ENCODE measurements around the gene CORO2A.

Gene CORO2A

DNA sequence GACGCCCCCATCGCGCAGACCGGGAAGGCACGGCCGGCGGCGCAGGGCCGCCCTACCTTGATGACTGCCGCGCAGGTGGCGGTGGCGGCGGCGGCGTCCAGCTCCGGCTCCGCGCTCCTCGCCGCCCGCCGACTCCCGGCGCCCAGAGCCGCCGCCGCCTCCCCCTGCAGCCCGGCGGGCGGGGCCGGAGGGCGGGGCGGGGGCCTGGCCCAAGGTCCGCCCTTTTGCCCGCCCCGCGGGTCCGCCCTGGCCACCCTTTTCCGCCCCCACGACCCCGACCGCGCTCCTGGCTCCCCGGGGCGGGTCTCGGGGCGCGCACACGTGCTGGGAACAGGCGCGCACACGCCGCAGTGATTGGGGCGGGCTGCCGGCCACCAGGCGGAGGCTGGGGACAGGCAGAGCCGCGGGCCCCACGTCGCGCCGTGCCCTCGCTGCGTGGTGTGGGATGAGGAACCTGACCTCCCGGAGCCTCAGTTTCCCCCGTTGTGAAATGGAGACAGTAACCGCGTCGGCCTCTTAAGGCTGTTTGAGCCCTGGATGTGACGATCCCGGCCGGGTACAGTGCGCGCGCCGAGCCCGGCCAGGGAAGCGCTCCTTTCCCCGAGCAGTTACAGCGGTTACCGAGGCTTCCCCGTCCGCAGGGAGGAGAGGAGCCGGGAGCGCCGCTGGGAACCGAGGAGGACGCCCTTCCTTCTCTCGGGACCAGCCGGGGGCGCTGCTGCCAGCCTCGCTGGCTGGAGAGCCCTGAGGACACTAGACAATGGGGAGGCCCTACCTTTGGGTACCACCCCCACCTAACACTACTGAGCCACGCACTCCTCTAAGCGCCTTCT, at the start of gene CORO2A:
Gene CORO2A (minus strand): TSS at position 135 of the 833 bp plus-strand sequence. CDS start 34,977 bp downstream, outside the sequence.
- peak; percentile 61 for DNase-seq (ENCODE audit: low read depth)

DNA sequence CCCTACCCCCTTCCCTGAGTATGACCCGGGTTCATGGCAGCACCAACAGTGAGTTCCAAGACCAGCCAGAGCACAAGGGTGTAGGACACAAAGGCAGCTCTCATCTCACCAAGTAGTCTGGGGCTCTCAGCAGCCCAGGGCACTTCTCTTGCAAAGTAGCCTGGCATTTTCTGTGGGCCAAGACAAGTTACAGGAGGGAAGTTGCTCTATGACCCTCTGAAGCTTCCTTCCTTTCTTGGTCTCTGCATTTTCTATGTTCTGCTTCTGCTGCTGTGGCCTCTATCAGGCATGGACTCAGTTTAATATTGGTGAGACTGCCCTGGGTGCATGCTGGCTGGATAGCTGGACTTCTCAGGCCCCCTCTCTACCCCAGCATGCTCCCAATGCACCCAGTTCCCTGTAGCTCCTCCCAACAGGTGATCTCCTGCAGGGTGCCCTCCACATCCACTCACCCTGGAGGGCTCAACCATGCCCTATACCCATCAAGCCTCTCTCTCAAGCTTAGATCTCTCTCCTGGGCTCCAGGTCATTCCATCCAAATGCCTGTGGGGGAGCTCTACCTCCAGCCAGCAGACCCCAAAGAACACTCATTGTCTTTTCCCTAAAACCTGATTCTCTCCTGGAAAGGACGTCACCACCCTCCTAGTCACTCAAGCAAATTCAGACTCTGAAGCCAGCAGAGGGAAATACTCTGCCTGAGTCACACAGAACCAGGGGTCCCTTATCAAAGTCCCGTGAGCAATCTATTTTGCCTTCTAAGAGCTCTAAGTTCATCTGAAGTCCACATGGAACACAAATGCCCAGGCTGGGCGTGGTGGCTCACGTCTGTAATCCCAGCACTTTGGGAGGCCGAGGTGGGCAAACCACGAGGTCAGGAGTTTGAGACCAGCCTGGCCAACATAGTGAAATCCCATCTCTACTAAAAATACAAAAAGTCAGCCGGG, 49.2 kb upstream of the CORO2A start:
- no peak for DNase-seq (ENCODE audit: low read depth)

- no peak for DNase-seq (ENCODE audit: low read depth)
Measured at GRCh38 chr9:98240475-98240874, 48.0 kb upstream of the CORO2A start.

DNA sequence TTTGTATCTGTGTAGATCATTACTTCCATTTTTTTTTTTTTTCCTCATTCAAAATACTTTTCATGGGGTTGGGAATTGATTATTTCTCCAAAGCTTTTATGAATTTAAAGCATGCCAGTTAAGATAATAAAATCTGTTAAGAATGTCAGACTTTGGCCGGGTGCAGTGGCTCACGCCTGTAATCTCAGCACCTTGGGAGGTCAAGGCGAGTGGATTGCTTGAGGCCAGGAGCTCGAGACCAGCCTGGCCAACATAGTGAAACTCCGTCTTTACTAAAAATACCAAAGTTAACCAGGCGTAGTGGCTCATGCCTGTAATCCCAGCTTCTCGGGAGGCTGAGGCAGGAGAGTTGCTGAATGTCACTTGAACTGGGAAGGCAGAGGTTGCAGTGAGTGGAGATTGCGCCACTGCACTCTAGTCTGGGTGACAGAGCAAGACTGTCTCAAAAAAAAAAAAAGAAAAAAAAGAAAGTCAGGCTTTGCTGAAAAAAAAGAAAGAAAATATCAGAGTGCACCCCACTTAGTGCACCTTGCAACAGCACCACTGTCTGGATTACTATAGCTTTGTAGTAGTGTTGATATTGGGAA, 44.6 kb upstream of the CORO2A start:
- DNase-seq (ENCODE audit: low read depth) = no peak

DNA sequence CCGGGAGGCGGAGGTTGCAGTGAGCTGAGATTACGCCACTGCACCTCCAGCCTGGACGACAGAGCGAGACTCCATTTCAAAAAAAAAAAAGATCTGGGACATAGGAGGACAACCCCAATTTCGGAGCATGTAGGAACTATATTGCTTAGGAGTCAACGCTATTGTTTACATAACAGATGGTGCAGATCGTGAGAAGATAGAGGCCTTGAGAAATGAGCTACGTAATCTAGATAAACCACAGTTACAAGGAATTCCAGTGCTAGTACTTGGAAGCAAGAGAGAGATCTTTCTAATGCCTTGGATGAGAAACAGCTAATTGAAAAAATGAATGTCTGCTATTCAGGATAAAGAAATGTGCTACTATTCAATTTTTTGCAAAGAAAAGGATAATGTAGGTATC, 42.7 kb upstream of the CORO2A start:
- peak; percentile 93 for DNase-seq (ENCODE audit: low read depth)

DNA sequence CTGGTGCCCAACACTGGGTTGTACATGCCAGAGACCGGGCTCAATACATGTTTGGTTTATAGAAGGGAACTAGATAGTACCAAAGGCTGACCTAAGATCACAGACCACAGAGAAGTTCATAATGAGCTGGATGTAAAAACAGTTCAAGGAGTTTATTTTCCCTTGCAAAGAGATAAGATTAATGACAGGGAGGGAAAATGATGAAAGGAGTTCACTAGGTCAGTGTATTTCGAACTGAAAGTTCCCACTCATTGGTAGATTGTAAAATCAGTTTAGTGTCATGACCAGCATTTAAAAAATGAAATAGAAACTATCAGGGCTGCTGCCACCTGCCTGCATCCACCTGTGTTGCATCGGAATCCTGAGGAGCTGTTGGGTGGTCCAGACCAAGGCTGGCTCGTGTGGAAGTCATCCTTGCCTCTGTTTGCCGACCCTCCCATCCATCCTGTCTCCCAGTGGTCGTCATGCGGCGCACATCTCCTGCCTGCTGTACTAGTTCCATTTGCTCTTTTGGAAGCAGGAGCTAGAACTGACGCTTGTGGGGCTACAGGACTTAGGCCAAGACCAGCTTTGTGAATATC, 41.9 kb upstream of the CORO2A start:
- peak; percentile 90 for DNase-seq (ENCODE audit: low read depth)

- DNase-seq (ENCODE audit: low read depth) = no peak
Measured at GRCh38 chr9:98232926-98233325, 40.5 kb upstream of the CORO2A start.

DNA sequence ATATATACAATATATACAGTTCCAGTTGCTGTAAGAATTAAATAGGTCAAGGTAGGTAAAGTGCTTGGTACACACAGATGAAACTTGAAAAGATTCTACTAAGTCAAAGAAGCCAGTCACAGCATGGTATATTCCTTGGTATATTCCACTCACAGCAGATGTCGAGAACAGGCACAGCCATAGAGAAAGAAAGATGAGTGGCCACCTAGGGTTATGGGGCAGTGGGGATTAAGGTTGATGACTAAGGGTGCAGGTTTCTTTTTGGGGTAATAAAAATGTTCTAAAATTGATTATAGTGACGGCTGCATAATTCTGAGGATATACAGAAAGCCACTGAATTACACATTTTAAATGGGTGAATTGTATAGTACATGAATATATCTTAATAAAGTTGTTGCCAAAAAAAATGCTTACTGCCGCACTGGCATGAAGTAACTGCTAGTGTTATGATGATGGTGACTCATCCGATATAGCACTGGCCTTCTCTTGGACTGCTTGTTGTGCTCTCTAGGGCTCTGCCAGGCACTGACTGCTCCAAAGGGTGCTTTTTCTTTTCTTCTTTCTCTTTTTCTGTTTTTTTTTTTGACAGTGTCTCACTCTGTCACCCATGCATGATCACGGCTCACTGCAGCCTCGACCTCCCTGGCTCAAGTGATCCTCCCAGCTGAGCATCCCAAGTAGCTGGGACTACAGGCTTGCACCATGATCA, 39.5 kb upstream of the CORO2A start:
- DNase-seq (ENCODE audit: low read depth) = peak; percentile 97

DNA sequence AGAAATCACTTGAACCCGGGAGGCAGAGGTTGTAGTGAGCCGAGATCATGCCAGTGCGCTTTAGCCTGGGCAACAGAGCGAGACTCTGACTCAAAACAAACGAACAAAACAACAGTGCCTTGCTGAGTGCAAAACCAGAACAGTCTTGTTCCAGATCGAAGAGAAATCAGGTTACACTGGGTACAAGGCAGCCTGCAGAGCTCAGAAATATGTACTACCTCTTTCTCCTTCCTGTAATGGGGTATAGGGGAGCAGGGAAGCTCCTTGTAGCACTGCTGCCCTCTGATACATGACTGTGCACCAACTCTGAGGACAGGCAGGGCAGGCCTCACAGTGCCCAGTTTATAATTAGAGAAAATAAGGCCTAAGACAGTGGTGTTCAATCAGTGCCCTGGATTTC, 38.4 kb upstream of the CORO2A start:
- DNase-seq (ENCODE audit: low read depth) = no peak

DNA sequence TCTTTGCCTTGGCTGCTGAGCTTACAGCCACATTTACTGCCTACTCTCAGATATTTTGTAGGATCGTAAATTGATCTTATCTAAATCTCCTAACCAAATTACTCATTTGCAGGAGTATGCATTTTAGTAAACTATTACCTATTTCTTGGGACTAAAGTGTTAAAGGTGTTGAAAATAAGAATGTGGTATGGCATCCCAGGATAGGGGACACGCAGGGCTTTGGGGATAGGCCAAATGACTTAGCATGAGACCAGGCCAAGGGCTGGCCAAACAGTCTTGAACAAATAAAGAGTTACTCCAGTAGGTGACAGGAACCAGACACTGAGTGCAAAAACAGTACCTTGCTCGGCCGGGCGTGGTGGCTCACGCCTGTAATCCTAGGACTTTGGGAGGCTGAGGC, 37.9 kb upstream of the CORO2A start:
- DNase-seq (ENCODE audit: low read depth) = no peak

DNA sequence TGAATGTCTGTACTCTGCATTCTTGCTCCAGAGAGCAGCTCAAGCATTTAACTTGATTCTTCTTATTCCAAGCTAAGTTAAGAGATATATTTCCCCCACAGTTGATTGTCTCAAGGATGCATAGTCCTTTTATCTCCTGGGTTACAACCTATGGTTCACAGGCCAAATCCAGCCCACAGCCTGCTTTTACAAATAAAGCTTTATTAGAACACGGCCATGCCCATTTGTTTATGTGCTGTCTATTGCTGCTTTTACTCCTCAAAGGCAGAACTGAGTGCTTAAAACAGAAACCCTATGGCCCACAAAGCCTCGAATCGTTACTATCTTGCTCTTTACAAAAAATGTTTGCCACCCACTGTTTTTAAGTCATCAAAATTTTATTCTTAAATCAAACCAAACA, 37.2 kb upstream of the CORO2A start:
- no peak for DNase-seq (ENCODE audit: low read depth)

- no peak for DNase-seq (ENCODE audit: low read depth)
Measured at GRCh38 chr9:98229090-98229395, 36.6 kb upstream of the CORO2A start.

GRCh38 chr9:98228392-98229089, 36.1 kb upstream of the CORO2A start:
- peak; percentile 60 for DNase-seq (ENCODE audit: low read depth)

GRCh38 chr9:98227883-98228282, 35.4 kb upstream of the CORO2A start:
- DNase-seq (ENCODE audit: low read depth) = no peak

DNA sequence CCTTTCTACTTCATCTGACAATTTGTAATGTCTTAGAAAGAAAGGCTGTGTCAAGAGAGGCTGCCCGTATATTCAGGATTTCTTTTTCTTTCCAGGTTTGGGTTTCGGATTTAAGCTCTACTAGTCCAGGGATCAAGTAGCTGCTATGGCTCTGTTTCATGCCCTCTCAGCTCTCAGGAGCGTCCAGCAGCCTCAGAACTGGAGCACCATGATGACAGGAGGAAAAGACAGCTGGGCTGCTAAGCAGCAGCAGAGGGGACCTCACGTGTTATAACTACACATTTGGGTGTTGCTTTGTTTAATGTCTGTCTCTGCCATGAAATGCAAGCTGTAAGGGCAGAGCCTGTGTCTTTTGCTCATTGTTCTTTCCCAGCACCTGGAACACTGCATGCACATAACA, 34.5 kb upstream of the CORO2A start:
- DNase-seq (ENCODE audit: low read depth) = no peak

GRCh38 chr9:98226516-98226915, 34.1 kb upstream of the CORO2A start:
- DNase-seq (ENCODE audit: low read depth) = peak; percentile 84

DNA sequence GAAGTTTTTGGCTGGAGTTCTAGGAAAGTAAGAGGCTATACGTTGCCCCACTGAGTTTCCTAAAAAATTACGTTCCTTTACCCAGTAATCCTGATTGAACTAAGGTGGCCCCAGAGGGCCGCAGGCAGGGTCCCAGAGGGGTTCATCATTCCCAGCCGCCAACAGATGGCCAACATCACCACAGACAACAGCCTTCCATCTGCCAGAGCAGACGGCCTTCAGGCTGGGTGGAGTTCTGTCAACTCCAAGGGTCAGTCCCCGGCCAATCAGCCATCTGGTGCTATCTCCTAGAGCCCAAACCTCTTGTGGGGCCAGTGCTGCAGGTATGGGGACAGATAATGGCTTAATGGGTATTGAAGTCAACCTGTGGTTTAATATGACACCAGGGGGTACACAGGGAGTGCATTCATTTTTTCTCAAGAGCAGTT, 32.6 kb upstream of the CORO2A start:
- DNase-seq (ENCODE audit: low read depth) = no peak

- peak; percentile 99 for DNase-seq (ENCODE audit: low read depth)
Measured at GRCh38 chr9:98222885-98223691, 30.7 kb upstream of the CORO2A start.

DNA sequence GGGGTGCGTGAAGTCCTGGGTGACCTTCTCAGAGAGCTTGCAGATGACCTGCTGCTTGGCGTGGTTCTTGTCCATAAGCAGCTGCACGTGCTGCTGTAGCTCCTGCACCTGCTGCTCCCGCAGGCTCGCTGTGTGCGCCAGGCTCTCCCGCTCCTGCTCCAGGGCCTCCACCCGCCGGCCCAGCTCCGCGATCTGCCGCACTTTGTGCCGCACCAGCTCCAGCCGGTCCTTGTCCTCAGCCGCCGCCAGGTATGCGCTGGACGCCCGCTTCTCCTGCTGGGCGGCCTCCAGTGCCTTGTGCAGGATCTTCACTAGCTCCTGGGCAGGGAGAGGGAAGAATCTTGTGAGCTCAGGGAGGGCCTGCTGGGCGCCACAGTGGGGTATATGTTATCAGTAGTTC, 28.5 kb upstream of the CORO2A start:
- DNase-seq (ENCODE audit: low read depth) = no peak

- DNase-seq (ENCODE audit: low read depth) = no peak
Measured at GRCh38 chr9:98219794-98220370, 27.4 kb upstream of the CORO2A start.
